Measurements from ENCODE around the gene DCLK2.

DCLK2 gene

GRCh38 chr4:150235317-150235716 is 157.1 kb downstream of the DCLK2 start:
- Histone ChIP-seq H3K27me3 (ENCODE audit: control insufficient read depth in 1 of 2, insufficient read depth in 2 of 2, low read length in 2 of 2) (no peaks in the 10 kb centered on the region), H3K36me3 (ENCODE audit: control insufficient read depth in 2 of 2, insufficient read depth in 2 of 2, low read length in 2 of 2) (peaks cover 13 to 25% of the 10 kb centered on the region in 2 donors), H3K27ac (ENCODE audit: low read length) (peak overlapping the region; percentile 32), H3K9ac (ENCODE audit: low read length in 2 of 2) (no peak overlapping the region), H3K4me1 (ENCODE audit: control insufficient read depth, insufficient read depth, low read length) (peaks cover 5% of the 10 kb centered on the region), H3K4me3 (ENCODE audit: low read length in 2 of 2) (no peak overlapping the region), H3K9me3 (ENCODE audit: control insufficient read depth in 2 of 2, low read length in 2 of 2) (no peaks in the 10 kb centered on the region)

GRCh38 chr4:150235808-150236271 is 157.6 kb downstream of the DCLK2 start:
- H3K9ac ChIP-seq (ENCODE audit: low read length in 2 of 2), result no peak overlapping the region

GRCh38 chr4:150236626-150237025 is 158.4 kb downstream of the DCLK2 start:
- Histone ChIP-seq H3K36me3 (ENCODE audit: control insufficient read depth in 2 of 2, insufficient read depth in 2 of 2, low read length in 2 of 2) (peaks cover 16 to 25% of the 10 kb centered on the region in 2 donors), H3K4me1 (ENCODE audit: control insufficient read depth, insufficient read depth, low read length) (peaks cover 5% of the 10 kb centered on the region), H3K9me3 (ENCODE audit: control insufficient read depth in 2 of 2, low read length in 2 of 2) (no peaks in the 10 kb centered on the region), H3K27ac (ENCODE audit: low read length) (peak overlapping the region; percentile 32), H3K27me3 (ENCODE audit: control insufficient read depth in 1 of 2, insufficient read depth in 2 of 2, low read length in 2 of 2) (no peaks in the 10 kb centered on the region), H3K9ac (ENCODE audit: low read length in 2 of 2) (no peak overlapping the region), H3K4me3 (ENCODE audit: low read length in 2 of 2) (no peak overlapping the region)

More at GRCh38 chr4:150235808-150236271, 157.6 kb downstream of the DCLK2 start:
- peak overlapping the region; percentile 32 for H3K27ac ChIP-seq (ENCODE audit: low read length)
- peaks cover 5% of the 10 kb centered on the region for H3K4me1 ChIP-seq (ENCODE audit: control insufficient read depth, insufficient read depth, low read length)
- H3K9me3 ChIP-seq (ENCODE audit: control insufficient read depth in 2 of 2, low read length in 2 of 2), result no peaks in the 10 kb centered on the region
- H3K36me3 ChIP-seq (ENCODE audit: control insufficient read depth in 2 of 2, insufficient read depth in 2 of 2, low read length in 2 of 2), result peaks cover 14 to 25% of the 10 kb centered on the region in 2 donors
- H3K27me3 ChIP-seq (ENCODE audit: control insufficient read depth in 1 of 2, insufficient read depth in 2 of 2, low read length in 2 of 2), result no peaks in the 10 kb centered on the region
- H3K4me3 ChIP-seq (ENCODE audit: low read length in 2 of 2), result no peak overlapping the region

GRCh38 chr4:150237110-150237872 is 159.0 kb downstream of the DCLK2 start:
- H3K36me3 ChIP-seq (ENCODE audit: control insufficient read depth in 2 of 2, insufficient read depth in 2 of 2, low read length in 2 of 2), result peaks cover 15 to 22% of the 10 kb centered on the region in 2 donors
- no peaks in the 10 kb centered on the region for H3K9me3 ChIP-seq (ENCODE audit: control insufficient read depth in 2 of 2, low read length in 2 of 2)
- H3K27ac ChIP-seq (ENCODE audit: low read length), result no peak overlapping the region
- no peaks in the 10 kb centered on the region for H3K27me3 ChIP-seq (ENCODE audit: control insufficient read depth in 1 of 2, insufficient read depth in 2 of 2, low read length in 2 of 2)
- no peak overlapping the region for H3K4me3 ChIP-seq (ENCODE audit: low read length in 2 of 2)
- H3K4me1 ChIP-seq (ENCODE audit: control insufficient read depth, insufficient read depth, low read length), result peaks cover 5% of the 10 kb centered on the region
- no peak overlapping the region for H3K9ac ChIP-seq (ENCODE audit: low read length in 2 of 2)

- H3K9ac ChIP-seq (ENCODE audit: low read length in 2 of 2), result no peak overlapping the region
- peaks cover 10 to 14% of the 10 kb centered on the region in 2 donors for H3K36me3 ChIP-seq (ENCODE audit: control insufficient read depth in 2 of 2, insufficient read depth in 2 of 2, low read length in 2 of 2)
- H3K27ac ChIP-seq (ENCODE audit: low read length), result no peak overlapping the region
- peaks cover 6% of the 10 kb centered on the region for H3K4me1 ChIP-seq (ENCODE audit: control insufficient read depth, insufficient read depth, low read length)
- H3K27me3 ChIP-seq (ENCODE audit: control insufficient read depth in 1 of 2, insufficient read depth in 2 of 2, low read length in 2 of 2), result no peaks in the 10 kb centered on the region
- no peaks in the 10 kb centered on the region for H3K9me3 ChIP-seq (ENCODE audit: control insufficient read depth in 2 of 2, low read length in 2 of 2)
- H3K4me3 ChIP-seq (ENCODE audit: low read length in 2 of 2), result no peak overlapping the region
Observed at GRCh38 chr4:150238591-150238990, 160.3 kb downstream of the DCLK2 start.

GRCh38 chr4:150240011-150240410 is 161.8 kb downstream of the DCLK2 start:
- H3K27ac ChIP-seq (ENCODE audit: low read length), result no peak overlapping the region
- no peaks in the 10 kb centered on the region for H3K9me3 ChIP-seq (ENCODE audit: control insufficient read depth in 2 of 2, low read length in 2 of 2)
- H3K4me1 ChIP-seq (ENCODE audit: control insufficient read depth, insufficient read depth, low read length), result peaks cover 6% of the 10 kb centered on the region
- H3K27me3 ChIP-seq (ENCODE audit: control insufficient read depth in 1 of 2, insufficient read depth in 2 of 2, low read length in 2 of 2), result no peaks in the 10 kb centered on the region
- no peak overlapping the region for H3K4me3 ChIP-seq (ENCODE audit: low read length in 2 of 2)
- peaks cover 2 to 6% of the 10 kb centered on the region in 2 donors for H3K36me3 ChIP-seq (ENCODE audit: control insufficient read depth in 2 of 2, insufficient read depth in 2 of 2, low read length in 2 of 2)
- no peak overlapping the region for H3K9ac ChIP-seq (ENCODE audit: low read length in 2 of 2)

GRCh38 chr4:150242820-150243458 is 164.7 kb downstream of the DCLK2 start:
- Histone ChIP-seq H3K36me3 (ENCODE audit: control insufficient read depth in 2 of 2, insufficient read depth in 2 of 2, low read length in 2 of 2) (peaks cover 6 to 7% of the 10 kb centered on the region in 2 donors), H3K9me3 (ENCODE audit: control insufficient read depth in 2 of 2, low read length in 2 of 2) (no peaks in the 10 kb centered on the region), H3K27ac (ENCODE audit: low read length) (no peak overlapping the region), H3K9ac (ENCODE audit: low read length in 2 of 2) (no peak overlapping the region), H3K27me3 (ENCODE audit: control insufficient read depth in 1 of 2, insufficient read depth in 2 of 2, low read length in 2 of 2) (no peaks in the 10 kb centered on the region), H3K4me3 (ENCODE audit: low read length in 2 of 2) (no peak overlapping the region), H3K4me1 (ENCODE audit: control insufficient read depth, insufficient read depth, low read length) (peaks cover 2% of the 10 kb centered on the region)

GRCh38 chr4:150243932-150244331 is 165.7 kb downstream of the DCLK2 start:
- H3K36me3 ChIP-seq (ENCODE audit: control insufficient read depth in 2 of 2, insufficient read depth in 2 of 2, low read length in 2 of 2), result peaks cover 13 to 17% of the 10 kb centered on the region in 2 donors

GRCh38 chr4:150244600-150244999 is 166.4 kb downstream of the DCLK2 start:
- no peaks in the 10 kb centered on the region for H3K27me3 ChIP-seq (ENCODE audit: control insufficient read depth in 1 of 2, insufficient read depth in 2 of 2, low read length in 2 of 2)
- no peak overlapping the region for H3K9ac ChIP-seq (ENCODE audit: low read length in 2 of 2)
- H3K4me3 ChIP-seq (ENCODE audit: low read length in 2 of 2), result no peak overlapping the region
- H3K27ac ChIP-seq (ENCODE audit: low read length), result no peak overlapping the region
- peaks cover 13 to 21% of the 10 kb centered on the region in 2 donors for H3K36me3 ChIP-seq (ENCODE audit: control insufficient read depth in 2 of 2, insufficient read depth in 2 of 2, low read length in 2 of 2)
- no peaks in the 10 kb centered on the region for H3K9me3 ChIP-seq (ENCODE audit: control insufficient read depth in 2 of 2, low read length in 2 of 2)
- peaks cover 2% of the 10 kb centered on the region for H3K4me1 ChIP-seq (ENCODE audit: control insufficient read depth, insufficient read depth, low read length)

More at GRCh38 chr4:150243932-150244331, 165.7 kb downstream of the DCLK2 start:
- Histone ChIP-seq H3K4me3 (ENCODE audit: low read length in 2 of 2) (no peak overlapping the region), H3K27ac (ENCODE audit: low read length) (no peak overlapping the region), H3K9me3 (ENCODE audit: control insufficient read depth in 2 of 2, low read length in 2 of 2) (no peaks in the 10 kb centered on the region), H3K9ac (ENCODE audit: low read length in 2 of 2) (no peak overlapping the region), H3K4me1 (ENCODE audit: control insufficient read depth, insufficient read depth, low read length) (peaks cover 2% of the 10 kb centered on the region), H3K27me3 (ENCODE audit: control insufficient read depth in 1 of 2, insufficient read depth in 2 of 2, low read length in 2 of 2) (no peaks in the 10 kb centered on the region)

- Histone ChIP-seq H3K9me3 (ENCODE audit: control insufficient read depth in 2 of 2, low read length in 2 of 2) (no peaks in the 10 kb centered on the region), H3K4me1 (ENCODE audit: control insufficient read depth, insufficient read depth, low read length) (peaks cover 7% of the 10 kb centered on the region), H3K4me3 (ENCODE audit: low read length in 2 of 2) (no peak overlapping the region), H3K27ac (ENCODE audit: low read length) (no peak overlapping the region), H3K9ac (ENCODE audit: low read length in 2 of 2) (no peak overlapping the region), H3K36me3 (ENCODE audit: control insufficient read depth in 2 of 2, insufficient read depth in 2 of 2, low read length in 2 of 2) (peaks cover 16 to 23% of the 10 kb centered on the region in 2 donors), H3K27me3 (ENCODE audit: control insufficient read depth in 1 of 2, insufficient read depth in 2 of 2, low read length in 2 of 2) (no peaks in the 10 kb centered on the region)
Observed at GRCh38 chr4:150247184-150247583, 168.9 kb downstream of the DCLK2 start.

- peaks cover 19 to 30% of the 10 kb centered on the region in 2 donors for H3K36me3 ChIP-seq (ENCODE audit: control insufficient read depth in 2 of 2, insufficient read depth in 2 of 2, low read length in 2 of 2)
- H3K4me3 ChIP-seq (ENCODE audit: low read length in 2 of 2), result no peak overlapping the region
- H3K9me3 ChIP-seq (ENCODE audit: control insufficient read depth in 2 of 2, low read length in 2 of 2), result no peaks in the 10 kb centered on the region
- no peaks in the 10 kb centered on the region for H3K27me3 ChIP-seq (ENCODE audit: control insufficient read depth in 1 of 2, insufficient read depth in 2 of 2, low read length in 2 of 2)
- H3K9ac ChIP-seq (ENCODE audit: low read length in 2 of 2), result no peak overlapping the region
- no peak overlapping the region for H3K27ac ChIP-seq (ENCODE audit: low read length)
- peaks cover 5% of the 10 kb centered on the region for H3K4me1 ChIP-seq (ENCODE audit: control insufficient read depth, insufficient read depth, low read length)
Observed at GRCh38 chr4:150248181-150248580, 169.9 kb downstream of the DCLK2 start.

Measured in stomach smooth muscle (tissue), 2 donors.